Activated CD4-positive, CD25-positive, alpha-beta regulatory T cell treated with anti-CD3 and anti-CD28 coated beads, Interleukin-2, amount 50 U/mL, for 24 hours (primary cell): ENCODE measurements around the gene SNED1.
A peak's percentile ranks its signal among the peaks of the same experiment; 100 is the strongest.

ENCODE experiments used
- ATAC-seq, 2 donors: fragments of 150-1000 bp; cut with Tn5 transposase; one replicate each; pipeline ENCODE4 v1.10.0; 2021; ENCODE audit warnings: mild to moderate bottlenecking in 1 of 2, moderate library complexity in 1 of 2

SNED1 gene

DNA sequence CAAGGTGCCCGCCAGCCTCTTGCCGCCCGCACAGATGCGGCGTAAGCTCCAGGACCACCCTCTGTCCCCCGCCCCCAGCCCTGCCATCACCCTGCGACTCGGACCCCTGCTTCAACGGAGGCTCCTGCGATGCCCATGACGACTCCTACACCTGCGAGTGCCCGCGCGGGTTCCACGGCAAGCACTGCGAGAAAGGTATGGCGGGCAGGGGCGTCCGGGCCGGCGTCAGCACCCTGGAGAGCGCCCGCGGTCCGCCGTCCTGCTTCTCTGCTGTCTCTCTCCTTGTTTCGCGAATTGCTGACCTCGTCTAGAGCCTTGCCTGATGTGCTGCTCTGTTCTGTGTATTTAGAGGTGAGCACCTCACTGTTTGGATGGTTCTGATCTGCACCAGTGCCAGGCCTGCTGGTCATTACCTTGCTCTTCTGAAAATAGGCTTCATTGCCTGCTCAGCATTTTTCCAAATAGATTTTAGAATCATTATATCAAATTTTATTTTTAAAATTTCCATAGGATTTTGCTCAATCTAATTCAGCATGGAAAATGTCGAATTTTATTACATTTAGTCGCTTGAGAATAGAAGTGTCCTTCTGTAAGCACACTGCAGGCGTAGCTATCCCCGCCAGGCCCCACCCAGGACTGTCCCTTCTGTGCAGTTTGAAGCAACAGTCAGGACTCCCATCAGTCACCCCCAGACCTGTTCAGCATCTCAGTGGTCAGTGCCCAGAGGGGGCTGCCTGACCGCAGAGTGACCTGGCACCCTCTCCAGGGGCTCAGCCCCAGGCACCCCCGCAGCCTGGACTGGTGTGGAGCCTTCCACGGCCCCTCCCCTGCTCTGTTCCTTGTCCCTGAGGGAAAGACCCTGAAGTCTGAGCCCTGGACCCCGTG is 51.6 kb downstream of the SNED1 start:
- no peak for ATAC-seq

DNA sequence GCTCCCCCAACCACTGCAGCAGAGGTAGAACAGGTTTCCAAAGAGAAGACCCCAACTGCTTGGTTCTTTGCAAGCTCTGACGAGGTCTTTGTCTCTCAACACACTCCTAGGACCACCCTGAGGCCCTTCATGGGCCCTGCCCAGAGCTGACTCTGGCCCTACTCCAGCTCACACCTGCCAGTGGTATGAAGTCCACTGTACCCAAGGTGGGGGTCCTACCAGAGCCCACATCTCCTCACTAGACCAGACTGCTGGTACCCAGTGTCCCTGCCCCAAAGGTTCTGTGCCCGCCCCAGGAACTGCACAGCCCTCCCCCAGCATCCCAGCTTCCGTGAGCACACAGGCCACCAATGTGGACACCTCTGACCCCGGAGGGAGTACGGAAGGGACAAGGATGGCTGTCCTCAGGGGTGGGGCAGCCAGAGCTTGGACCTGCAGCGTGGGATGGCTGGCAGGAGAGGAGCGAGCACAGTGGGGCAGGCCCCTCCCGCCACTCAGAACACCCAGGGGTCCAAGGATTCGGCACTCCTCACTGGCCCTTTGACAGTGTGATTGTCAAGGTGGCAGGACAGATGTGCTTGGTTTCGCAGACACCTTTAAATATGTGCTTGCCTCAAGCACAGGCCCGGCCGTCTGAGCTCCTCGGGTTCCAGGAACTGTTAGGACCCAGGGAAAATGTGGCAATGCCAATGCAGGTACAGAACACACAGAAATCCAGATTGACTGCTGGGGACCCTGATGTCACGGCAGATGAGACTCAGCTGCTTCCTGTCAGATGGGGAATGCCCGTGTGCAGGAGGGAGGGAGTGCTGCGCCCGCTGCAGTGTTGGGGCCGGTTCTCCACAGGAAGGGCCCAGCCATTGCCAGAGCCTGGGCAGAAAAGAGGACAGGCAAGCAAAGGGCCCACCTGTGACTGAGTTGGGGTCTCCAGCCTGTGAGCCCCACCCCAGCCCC is 52.5 kb downstream of the SNED1 start:
- no peak for ATAC-seq

DNA sequence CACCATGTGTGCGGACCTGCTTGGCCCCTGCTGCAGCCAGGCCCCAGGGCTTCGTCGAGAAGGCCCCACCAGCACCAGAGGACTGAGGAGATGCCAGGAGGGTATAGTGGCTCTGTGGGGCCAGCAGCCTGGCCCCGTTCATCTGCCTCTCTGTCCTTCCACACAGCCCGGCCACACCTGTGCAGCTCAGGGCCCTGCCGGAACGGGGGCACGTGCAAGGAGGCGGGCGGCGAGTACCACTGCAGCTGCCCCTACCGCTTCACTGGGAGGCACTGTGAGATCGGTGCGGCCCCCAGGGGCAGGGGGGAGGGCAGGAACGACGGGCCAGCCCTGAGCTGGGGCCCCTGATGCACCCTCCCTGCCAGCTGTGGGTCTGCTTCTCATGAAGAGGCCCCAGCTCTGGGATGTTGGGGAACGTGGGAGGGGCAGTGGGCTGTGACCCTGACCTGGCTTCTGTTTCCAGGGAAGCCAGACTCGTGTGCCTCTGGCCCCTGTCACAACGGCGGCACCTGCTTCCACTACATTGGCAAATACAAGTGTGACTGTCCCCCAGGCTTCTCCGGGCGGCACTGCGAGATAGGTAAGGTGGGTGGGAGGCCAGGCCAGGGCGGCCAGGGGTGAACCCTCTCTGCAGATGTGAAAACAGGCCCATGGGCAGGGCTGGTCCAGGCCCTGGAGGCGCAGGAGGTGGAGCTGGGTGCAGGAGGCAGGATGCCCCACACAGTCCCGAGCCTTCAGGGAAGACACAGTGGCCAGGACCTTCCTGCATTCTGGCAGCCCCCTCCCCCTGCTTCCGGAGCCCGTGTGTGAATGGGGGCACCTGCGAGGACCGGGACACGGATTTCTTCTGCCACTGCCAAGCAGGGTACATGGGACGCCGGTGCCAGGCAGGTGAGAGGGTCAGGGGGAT is 53.4 kb downstream of the SNED1 start:
- no peak for ATAC-seq

DNA sequence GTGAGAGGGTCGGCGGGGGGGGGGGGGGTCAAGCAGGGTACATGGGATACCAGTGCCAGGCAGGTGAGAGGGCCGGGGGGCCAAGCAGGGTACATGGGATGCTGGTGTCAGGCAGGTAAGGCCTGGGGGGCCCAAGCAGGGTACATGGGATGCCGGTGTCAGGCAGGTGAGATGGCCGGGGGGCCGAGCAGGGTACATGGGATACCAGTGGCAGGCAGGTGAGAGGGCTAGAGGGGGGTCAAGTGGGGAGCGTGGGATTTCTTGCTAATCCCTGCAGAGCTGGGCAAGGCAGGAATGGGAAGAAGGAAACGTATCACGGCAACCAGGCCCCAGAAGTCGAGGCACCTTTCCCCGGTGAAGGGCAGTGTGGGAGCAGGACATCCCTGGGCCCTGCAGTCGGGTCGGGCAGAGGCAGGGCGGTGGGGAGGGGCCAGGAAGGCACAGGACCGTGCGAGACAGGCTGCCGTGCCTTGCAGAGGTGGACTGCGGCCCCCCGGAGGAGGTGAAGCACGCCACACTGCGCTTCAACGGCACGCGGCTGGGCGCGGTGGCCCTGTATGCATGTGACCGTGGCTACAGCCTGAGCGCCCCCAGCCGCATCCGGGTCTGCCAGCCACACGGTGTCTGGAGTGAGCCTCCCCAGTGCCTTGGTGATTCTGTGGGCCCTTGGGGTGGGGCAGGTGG is 54.4 kb downstream of the SNED1 start:
- no peak for ATAC-seq

- no peak for ATAC-seq
Measured at GRCh38 chr2:241053576-241054251, 55.3 kb downstream of the SNED1 start.

GRCh38 chr2:241061275-241061674 is 62.9 kb downstream of the SNED1 start:
- ATAC-seq = no peak

GRCh38 chr2:241062389-241063092 is 64.1 kb downstream of the SNED1 start:
- no peak for ATAC-seq

DNA sequence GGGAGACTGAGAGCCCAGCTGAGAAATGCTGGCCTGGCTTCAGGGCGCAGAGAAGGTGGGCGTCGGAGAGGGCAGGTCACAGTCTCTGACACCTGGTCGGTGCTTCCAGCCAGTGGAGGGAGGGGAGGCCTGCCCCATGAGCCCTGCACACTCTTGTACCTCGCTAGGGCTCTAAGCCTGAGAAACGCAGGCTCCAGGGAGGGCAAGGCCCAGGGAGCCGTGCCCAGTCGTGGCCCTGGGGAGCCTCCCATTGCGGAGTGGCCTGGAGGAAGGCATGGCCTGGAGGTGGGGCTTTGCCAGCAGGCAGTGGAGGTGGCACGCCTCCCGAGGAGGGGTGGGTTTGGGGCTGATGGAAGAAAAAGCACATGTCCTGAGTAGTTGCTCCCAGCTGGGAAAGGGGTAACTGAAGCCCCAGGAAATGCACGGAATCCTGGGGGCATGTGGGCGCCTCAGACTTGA is 64.7 kb downstream of the SNED1 start:
- ATAC-seq = no peak

DNA sequence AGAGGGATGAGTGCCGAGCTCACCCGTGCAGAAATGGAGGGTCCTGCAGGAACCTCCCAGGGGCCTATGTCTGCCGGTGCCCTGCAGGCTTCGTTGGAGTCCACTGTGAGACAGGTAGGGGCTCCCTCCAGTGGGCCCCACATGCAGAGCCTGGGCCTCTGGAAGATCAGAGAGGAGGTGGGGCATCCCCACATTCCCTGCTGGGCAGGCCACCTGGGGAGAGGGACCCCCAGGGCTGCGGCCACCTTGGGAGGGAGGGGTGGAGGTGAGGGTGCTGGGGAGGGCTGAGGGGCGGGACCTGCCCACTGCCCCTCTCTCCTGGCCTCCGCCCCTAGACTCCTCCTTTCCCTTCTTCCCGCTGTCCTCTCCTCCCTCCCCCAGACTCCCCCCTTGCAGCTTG is 65.2 kb downstream of the SNED1 start:
- no peak for ATAC-seq

GRCh38 chr2:241064008-241064801 is 65.8 kb downstream of the SNED1 start:
- peak; percentile 62 to 69 for ATAC-seq

GRCh38 chr2:241064802-241065354 is 66.5 kb downstream of the SNED1 start:
- no peak for ATAC-seq

DNA sequence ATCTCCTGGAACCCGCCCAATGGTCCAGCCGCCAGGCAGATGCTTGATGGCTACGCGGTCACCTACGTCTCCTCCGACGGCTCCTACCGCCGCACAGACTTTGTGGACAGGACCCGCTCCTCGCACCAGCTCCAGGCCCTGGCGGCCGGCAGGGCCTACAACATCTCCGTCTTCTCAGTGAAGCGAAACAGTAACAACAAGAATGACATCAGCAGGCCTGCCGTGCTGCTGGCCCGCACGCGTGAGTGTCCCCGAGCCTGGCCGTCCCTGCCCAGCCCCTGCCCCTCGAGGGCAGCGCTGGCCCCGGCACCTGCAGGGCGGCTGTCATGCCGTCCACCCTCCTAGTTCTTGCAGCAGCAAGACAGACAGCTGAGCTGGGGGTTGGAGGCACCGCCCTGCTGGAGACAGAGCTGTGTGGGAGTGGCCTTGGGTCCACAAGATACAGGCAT is 67.0 kb downstream of the SNED1 start:
- ATAC-seq = no peak

DNA sequence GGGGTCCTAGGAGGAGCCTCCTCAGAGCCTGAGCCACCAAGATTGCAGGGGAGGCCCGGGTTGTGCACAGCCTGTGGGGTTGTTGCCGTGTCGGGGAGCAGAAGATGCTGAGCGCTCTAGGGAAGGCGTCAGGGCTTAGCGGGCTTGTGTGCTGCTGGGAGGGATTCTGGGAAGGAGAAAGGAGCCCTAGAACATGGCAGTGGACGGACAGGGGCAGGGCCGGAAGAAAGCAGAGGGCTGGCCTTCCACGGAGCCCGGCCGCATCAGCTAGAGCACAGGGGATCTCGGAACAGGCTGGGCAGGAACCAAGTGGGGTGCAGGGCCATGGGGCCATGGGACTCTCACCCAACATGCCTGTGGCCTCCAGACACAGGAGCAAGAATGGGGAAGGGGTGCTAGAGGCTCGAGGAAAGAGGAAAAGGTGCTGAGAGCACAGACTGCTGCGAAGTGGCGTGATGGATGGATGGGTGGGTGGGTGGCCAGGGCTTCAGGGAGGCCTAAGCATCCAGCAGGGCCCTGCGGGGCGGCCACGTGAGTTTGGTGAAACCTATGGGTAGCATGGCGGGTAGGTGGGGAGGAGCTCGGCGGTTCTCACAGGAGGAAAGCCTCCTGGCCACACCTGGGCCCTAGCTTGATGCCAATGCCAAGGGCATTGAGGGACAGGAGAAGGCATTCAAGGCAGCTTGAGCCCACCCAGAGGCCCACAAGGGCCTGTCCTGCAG is 67.9 kb downstream of the SNED1 start:
- ATAC-seq = no peak

DNA sequence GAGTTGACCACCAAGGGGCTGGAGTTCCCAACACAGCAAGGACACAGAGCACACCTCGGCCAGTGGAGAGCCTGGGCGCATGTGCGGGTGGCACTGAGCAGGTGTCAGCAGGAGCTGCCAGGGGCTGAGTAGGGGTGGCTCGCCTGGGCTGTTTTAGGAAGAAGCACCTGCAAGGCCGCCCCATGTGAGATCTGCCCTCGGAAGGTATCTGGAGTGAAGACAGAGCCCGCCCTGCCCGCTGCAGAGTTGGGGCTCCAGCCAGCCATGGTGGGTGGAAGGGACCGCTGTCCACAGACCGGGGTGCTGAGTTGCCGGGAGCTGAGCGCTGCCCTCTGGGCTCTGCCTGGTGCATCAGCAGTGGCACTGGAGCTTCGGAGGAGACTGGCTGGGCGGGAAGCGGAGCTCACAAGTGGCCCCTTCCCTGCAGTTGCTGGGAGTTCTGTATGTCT is 68.5 kb downstream of the SNED1 start:
- ATAC-seq = no peak

DNA sequence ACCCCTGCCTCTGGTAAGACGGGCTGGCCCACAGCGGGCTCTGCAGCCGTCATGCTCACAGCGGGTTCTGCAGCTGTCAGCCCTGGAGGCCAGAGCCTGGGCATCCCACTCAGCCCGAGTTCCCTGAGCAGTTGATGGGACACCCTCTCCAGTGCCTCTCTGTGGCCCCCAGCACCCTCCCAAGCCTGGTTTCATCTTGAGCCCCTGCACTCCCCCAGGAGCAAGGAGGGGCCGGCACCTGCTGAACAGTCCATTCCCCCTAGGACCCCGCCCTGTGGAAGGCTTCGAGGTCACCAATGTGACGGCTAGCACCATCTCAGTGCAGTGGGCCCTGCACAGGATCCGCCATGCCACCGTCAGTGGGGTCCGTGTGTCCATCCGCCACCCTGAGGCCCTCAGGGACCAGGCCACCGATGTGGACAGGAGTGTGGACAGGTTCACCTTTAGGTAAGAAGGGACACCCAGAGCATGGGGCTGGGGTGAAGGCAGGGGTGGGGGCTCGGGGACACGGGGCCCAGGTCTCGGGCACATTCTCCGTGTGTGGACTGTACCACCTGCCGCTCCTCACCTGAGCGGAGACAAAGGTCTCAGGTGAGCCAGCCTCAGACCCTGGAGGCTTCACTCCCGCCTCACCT is 69.2 kb downstream of the SNED1 start:
- ATAC-seq = no peak

DNA sequence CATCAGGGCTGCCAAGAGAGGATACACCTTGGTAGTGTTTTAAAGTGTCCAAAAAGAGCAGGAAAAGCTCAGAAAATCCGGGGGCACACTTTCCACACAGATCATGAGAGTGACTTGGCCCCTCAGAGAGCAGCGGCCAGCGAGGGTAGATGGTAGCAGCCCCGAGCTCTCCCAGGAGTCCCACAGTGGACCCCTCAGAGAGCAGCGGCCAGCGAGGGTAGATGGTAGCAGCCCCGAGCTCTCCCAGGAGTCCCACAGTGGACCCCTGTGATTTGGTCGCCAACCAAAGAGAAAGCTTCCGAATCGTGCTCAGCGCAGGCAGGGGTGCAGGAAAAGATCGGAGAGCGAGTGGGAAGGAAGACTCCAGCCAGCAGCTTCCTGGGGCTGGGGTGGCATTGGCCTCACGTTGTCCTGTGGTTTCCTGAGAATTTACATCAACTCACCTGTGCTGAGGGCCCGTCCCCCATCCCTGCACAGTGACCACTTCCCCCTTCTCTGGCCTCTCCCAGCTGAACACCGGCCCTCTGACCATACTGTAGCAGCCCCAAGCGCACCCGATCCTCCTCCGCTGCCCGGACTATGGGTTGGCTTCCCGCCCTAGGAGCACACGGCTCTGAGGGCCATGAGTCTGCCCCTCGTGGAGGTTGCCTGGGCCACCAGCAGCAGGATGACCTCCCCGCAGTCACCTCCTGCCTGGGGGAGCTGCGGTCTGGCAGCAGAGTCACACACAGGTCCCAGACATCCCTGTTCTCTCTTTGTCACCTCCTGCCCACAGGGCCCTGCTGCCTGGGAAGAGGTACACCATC is 69.9 kb downstream of the SNED1 start:
- no peak for ATAC-seq
